Measurements from ENCODE around the gene WDR72.

The WDR72 gene

DNA sequence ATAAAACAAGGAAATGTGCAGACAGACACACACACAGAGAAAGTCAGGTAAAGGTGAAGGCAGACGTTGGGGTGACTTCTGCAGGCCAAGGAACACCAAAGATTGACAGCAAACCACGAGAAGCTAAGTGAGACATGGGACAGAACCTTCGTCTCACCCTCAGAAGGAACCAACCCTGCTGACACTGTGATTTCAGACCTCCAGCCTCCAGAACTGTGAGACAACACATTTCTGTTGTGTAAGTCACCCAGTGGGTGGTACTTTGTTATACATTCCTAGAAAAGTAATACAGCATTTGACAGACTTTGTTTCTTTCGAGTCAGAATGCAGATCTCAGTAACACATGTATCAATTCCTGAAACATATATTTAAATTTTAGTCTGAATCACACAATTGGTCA is 7.1 kb downstream of the WDR72 start:
- no peak overlapping the region for H3K4me3 ChIP-seq (ENCODE audit: low read length)
- no peak overlapping the region for H3K4me2 ChIP-seq (ENCODE audit: low read length)
- no peaks in the 10 kb centered on the region for H3K36me3 ChIP-seq (ENCODE audit: insufficient read depth, low read length)
- H3K4me1 ChIP-seq (ENCODE audit: control insufficient read depth, insufficient read depth, low read length): no peaks in the 10 kb centered on the region
- H3K9ac ChIP-seq (ENCODE audit: low read depth, low read length): no peak overlapping the region
- H3K9me3 ChIP-seq (replicated peaks; ENCODE audit: low read length): no peaks in the 10 kb centered on the region
- no peaks in the 10 kb centered on the region for H3K27me3 ChIP-seq (ENCODE audit: control insufficient read depth, insufficient read depth, low read length)

DNA sequence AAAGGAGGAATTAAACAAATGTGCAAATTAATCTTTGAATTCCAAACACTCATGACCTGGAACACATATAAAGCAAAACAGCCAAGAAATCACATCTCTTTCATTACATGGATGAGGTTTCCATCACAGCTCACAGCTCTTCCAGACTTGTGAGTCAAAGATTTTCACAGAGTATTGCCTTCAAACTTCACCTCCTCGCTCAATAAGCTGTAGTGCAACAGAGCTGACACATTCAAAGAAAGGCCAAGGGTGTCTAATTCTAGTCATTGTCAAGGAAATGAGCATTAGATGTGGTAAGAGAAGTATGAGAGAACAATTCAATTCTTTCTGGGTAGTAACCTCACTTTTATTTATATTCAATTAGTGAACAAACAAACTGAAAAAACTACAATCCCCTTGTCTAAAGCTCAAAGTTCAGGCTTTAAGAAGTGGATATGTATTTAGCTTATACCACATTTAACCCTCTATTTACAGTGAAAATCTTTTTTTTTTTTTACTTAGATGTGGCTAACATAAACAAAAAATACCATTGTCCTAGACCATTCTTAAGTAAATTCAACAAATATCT is 11.9 kb downstream of the WDR72 start:
- no peaks in the 10 kb centered on the region for H3K9me3 ChIP-seq (replicated peaks; ENCODE audit: low read length)
- no peak overlapping the region for H3K9ac ChIP-seq (ENCODE audit: low read depth, low read length)
- H3K4me1 ChIP-seq (ENCODE audit: control insufficient read depth, insufficient read depth, low read length): no peaks in the 10 kb centered on the region
- H3K4me3 ChIP-seq (ENCODE audit: low read length): no peak overlapping the region
- no peaks in the 10 kb centered on the region for H3K27me3 ChIP-seq (ENCODE audit: control insufficient read depth, insufficient read depth, low read length)
- no peaks in the 10 kb centered on the region for H3K36me3 ChIP-seq (ENCODE audit: insufficient read depth, low read length)
- H3K4me2 ChIP-seq (ENCODE audit: low read length): no peak overlapping the region

DNA sequence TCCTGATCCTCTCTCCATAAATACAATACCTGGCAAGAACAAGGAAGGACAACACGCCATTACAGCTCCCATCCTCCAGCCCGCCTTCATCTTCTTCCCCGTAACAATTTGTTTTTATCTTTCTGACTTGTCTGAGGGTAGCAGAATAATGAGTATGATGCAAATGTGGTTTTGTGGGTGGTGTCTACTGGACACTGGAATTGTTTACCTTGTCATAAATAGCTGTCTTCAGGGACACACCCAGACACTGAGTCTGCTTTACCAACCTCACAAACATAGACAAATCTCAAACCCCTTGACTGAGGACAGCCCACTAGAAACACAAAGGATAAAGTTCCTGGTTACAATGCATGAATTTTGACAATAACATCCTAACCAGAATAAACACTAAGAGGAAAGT is 13.4 kb downstream of the WDR72 start:
- no peak overlapping the region for H3K4me2 ChIP-seq (ENCODE audit: low read length)
- H3K9ac ChIP-seq (ENCODE audit: low read depth, low read length): no peak overlapping the region
- no peaks in the 10 kb centered on the region for H3K9me3 ChIP-seq (replicated peaks; ENCODE audit: low read length)
- no peaks in the 10 kb centered on the region for H3K27me3 ChIP-seq (ENCODE audit: control insufficient read depth, insufficient read depth, low read length)
- no peaks in the 10 kb centered on the region for H3K36me3 ChIP-seq (ENCODE audit: insufficient read depth, low read length)
- no peak overlapping the region for H3K4me3 ChIP-seq (ENCODE audit: low read length)
- no peaks in the 10 kb centered on the region for H3K4me1 ChIP-seq (ENCODE audit: control insufficient read depth, insufficient read depth, low read length)

DNA sequence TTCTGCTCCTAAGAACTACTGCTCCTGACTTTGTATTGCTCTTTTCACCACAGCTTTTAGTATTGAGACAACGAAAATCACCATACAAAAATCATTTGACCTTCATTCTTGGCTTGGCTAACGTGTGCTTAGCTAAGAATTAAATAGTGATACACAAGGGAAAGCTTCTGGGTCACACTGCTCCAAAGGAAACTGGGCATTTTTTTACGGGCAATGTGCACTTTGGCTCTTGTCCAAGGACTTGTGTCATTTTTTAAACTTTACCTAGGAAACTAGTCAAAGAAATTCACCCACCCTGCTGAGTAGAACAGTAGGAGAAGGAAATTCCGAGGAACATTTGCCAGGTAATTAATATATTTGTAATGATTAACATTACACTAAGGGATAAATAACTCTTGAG is 19.8 kb downstream of the WDR72 start:
- H3K27me3 ChIP-seq (ENCODE audit: control insufficient read depth, insufficient read depth, low read length): no peaks in the 10 kb centered on the region
- no peaks in the 10 kb centered on the region for H3K4me1 ChIP-seq (ENCODE audit: control insufficient read depth, insufficient read depth, low read length)
- no peak overlapping the region for H3K4me2 ChIP-seq (ENCODE audit: low read length)
- no peaks in the 10 kb centered on the region for H3K36me3 ChIP-seq (ENCODE audit: insufficient read depth, low read length)
- no peak overlapping the region for H3K4me3 ChIP-seq (ENCODE audit: low read length)
- H3K9ac ChIP-seq (ENCODE audit: low read depth, low read length): no peak overlapping the region
- H3K9me3 ChIP-seq (replicated peaks; ENCODE audit: low read length): no peaks in the 10 kb centered on the region

DNA sequence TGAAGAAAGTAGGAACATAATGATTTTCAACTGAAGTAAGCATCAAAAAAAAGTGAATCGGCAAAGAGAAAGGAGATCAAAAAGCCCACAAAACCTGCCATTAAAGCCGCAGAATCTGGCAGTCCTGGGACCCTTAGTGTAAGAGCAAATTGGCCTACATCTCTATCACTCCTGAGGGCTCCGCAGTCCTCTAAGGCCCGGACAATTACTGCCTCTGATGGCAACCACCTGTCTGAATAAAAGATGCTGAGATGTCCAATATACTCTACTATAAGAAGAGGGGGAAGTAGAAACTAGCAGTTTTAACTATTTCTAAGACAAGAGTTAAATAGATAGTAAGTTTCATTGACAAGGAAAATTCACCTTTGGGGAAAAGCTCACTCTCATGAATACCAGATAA is 20.3 kb downstream of the WDR72 start:
- Histone ChIP-seq H3K27me3 (ENCODE audit: control insufficient read depth, insufficient read depth, low read length) (no peaks in the 10 kb centered on the region), H3K4me2 (ENCODE audit: low read length) (no peak overlapping the region), H3K9ac (ENCODE audit: low read depth, low read length) (no peak overlapping the region), H3K36me3 (ENCODE audit: insufficient read depth, low read length) (no peaks in the 10 kb centered on the region), H3K4me1 (ENCODE audit: control insufficient read depth, insufficient read depth, low read length) (no peaks in the 10 kb centered on the region), H3K4me3 (ENCODE audit: low read length) (no peak overlapping the region), H3K9me3 (replicated peaks; ENCODE audit: low read length) (peaks cover 3% of the 10 kb centered on the region)

DNA sequence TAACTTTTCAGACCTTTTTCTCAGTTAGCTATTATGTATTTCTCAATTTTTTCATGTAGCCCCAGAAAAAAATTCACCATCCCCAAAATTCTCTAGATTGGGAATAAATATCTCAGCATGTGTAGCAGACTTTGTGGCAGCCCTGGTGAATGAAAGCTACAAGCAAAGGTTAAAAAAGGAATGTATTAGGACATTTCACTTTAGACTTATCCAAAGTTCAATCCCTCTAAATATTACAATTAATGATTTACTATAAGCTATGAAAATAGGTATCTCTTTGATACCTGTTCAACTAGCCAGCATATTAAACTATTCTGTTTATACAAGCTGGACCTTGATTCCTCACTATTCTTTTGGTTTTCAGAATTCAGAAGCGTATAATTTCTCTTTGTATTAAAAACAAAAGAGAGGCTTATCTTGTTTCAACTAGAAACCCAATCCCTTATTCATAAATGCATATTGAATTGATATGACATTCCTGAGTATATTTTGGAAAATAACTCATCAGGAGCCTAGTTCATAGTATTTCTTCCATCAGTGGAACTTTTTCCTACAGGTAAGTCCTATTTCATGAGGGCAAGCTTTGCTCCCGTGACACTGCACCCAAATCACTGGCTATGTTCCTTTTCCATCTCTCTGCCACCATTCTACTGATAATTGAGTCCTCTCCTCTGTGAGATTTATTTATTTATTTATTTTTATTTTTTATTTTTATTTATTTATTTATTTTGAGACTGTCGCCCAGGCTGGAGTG is 38.0 kb downstream of the WDR72 start:
- Histone ChIP-seq H3K36me3 (ENCODE audit: insufficient read depth, low read length) (no peaks in the 10 kb centered on the region), H3K9me3 (replicated peaks; ENCODE audit: low read length) (no peaks in the 10 kb centered on the region), H3K27me3 (ENCODE audit: control insufficient read depth, insufficient read depth, low read length) (no peaks in the 10 kb centered on the region)

DNA sequence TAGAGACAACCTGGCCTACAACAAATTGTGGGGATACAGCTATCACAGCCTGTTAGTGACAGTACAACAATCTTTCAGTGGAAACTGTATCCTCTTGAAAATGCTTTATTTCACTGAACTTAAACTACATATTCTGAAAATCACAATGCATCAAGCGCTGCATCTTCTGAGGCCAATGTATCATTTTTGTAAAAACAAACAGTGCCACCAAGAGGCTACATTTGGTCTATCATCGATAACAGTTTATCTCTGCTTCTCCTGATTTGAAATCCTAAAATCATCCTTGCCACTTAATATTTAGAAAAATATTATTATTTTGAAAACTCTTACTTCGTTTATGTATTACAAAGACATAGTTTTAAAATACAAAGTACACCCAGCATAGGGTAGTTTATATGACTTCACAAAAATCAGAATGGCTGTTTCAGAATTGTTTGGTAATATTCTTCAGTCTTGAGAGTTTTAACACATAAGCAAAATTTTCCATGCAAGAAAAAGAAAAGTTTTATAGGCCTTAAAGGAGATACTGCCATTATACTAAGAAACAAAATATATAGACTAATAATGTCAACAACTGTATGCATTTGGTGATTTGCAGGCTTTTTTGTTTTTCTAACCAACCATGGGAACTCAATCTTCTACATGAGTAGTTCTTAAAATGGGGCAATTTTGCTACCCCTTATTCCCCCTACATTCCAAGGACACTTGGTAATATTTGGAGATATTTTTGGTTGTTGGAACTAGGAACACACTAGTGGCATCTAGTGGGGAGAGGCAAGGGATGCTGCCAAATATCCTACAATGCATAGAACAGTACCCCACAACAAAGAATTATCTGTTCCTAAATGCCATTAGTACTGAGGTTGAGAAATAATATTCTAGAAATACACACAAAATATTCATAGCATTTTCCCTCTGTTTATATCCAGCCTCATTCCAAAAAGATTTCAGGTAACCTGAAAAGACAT is 42.3 kb downstream of the WDR72 start:
- no peak overlapping the region for H3K4me2 ChIP-seq (ENCODE audit: low read length)
- no peaks in the 10 kb centered on the region for H3K27me3 ChIP-seq (ENCODE audit: control insufficient read depth, insufficient read depth, low read length)
- no peaks in the 10 kb centered on the region for H3K9me3 ChIP-seq (replicated peaks; ENCODE audit: low read length)
- H3K4me1 ChIP-seq (ENCODE audit: control insufficient read depth, insufficient read depth, low read length): no peaks in the 10 kb centered on the region
- no peak overlapping the region for H3K9ac ChIP-seq (ENCODE audit: low read depth, low read length)
- H3K36me3 ChIP-seq (ENCODE audit: insufficient read depth, low read length): no peaks in the 10 kb centered on the region
- no peak overlapping the region for H3K4me3 ChIP-seq (ENCODE audit: low read length)

More for the DNA sequence above, 38.0 kb downstream of the WDR72 start:
- Histone ChIP-seq H3K4me1 (ENCODE audit: control insufficient read depth, insufficient read depth, low read length) (no peaks in the 10 kb centered on the region), H3K4me3 (ENCODE audit: low read length) (no peak overlapping the region), H3K9ac (ENCODE audit: low read depth, low read length) (no peak overlapping the region), H3K4me2 (ENCODE audit: low read length) (no peak overlapping the region)

DNA sequence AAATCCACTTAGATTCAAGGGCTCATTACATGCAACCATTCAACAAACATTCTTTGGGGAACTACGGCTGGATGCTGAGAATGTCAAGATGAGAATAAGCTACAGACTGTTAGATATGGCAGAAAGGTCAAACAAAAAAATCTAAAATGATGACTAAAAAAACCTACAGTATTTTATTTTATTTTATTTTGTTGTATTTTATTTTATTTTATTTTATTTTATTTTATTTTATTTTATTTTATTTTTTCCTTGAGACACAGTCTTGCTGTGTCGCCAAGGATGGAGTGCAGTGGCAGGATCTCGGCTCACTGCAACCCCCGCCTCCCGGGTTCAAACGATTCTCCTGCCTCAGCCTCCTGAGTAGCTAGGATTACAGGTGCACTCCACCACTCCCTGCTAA is 46.2 kb downstream of the WDR72 start:
- H3K4me2 ChIP-seq (ENCODE audit: low read length): no peak overlapping the region
- no peaks in the 10 kb centered on the region for H3K36me3 ChIP-seq (ENCODE audit: insufficient read depth, low read length)
- H3K9ac ChIP-seq (ENCODE audit: low read depth, low read length): no peak overlapping the region
- no peaks in the 10 kb centered on the region for H3K4me1 ChIP-seq (ENCODE audit: control insufficient read depth, insufficient read depth, low read length)
- no peaks in the 10 kb centered on the region for H3K27me3 ChIP-seq (ENCODE audit: control insufficient read depth, insufficient read depth, low read length)
- H3K9me3 ChIP-seq (replicated peaks; ENCODE audit: low read length): no peaks in the 10 kb centered on the region
- no peak overlapping the region for H3K4me3 ChIP-seq (ENCODE audit: low read length)

DNA sequence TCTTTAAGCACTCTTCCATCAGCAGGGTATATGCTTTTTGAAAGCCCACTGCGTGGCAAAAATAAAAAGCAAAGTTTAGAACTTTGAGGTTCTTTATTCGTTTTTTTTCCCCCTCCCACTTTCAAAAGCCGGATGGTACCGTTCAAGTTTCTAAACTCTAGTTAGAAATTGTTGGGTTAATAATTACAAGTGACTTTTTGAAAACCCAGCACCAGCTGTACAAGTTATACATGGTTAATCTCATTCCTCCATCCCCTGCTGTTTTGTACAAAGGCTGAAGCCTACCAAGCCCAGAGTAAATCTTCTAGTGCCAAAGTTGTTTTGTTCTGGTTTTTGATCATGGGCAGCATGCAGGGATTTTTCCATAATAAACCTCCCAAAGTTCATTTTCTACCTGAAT is 48.6 kb downstream of the WDR72 start:
- Histone ChIP-seq H3K4me2 (ENCODE audit: low read length) (no peak overlapping the region), H3K27me3 (ENCODE audit: control insufficient read depth, insufficient read depth, low read length) (no peaks in the 10 kb centered on the region), H3K9me3 (replicated peaks; ENCODE audit: low read length) (no peaks in the 10 kb centered on the region), H3K4me3 (ENCODE audit: low read length) (no peak overlapping the region), H3K4me1 (ENCODE audit: control insufficient read depth, insufficient read depth, low read length) (no peaks in the 10 kb centered on the region), H3K36me3 (ENCODE audit: insufficient read depth, low read length) (no peaks in the 10 kb centered on the region), H3K9ac (ENCODE audit: low read depth, low read length) (no peak overlapping the region)

DNA sequence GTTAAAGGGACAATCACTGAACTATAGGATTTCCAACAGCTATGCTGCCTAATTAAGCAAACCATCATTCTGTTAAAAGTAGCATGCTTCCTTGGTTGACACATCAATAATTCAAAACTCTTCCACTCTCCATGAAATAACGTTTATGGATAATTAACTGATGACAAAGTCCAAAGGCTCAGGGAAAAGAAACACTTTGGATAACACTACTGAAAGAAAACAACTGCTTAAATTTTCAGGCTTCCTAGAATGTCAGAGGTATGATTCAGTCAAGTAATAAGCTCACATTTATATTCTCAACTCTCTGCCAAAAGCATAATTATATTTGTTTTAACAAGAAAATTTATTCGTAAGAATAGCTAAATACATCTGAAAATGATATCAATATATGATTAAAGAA is 49.6 kb downstream of the WDR72 start:
- Histone ChIP-seq H3K9me3 (replicated peaks; ENCODE audit: low read length) (no peaks in the 10 kb centered on the region), H3K4me2 (ENCODE audit: low read length) (no peak overlapping the region), H3K4me3 (ENCODE audit: low read length) (no peak overlapping the region), H3K27me3 (ENCODE audit: control insufficient read depth, insufficient read depth, low read length) (no peaks in the 10 kb centered on the region), H3K4me1 (ENCODE audit: control insufficient read depth, insufficient read depth, low read length) (no peaks in the 10 kb centered on the region), H3K9ac (ENCODE audit: low read depth, low read length) (no peak overlapping the region), H3K36me3 (ENCODE audit: insufficient read depth, low read length) (no peaks in the 10 kb centered on the region)

DNA sequence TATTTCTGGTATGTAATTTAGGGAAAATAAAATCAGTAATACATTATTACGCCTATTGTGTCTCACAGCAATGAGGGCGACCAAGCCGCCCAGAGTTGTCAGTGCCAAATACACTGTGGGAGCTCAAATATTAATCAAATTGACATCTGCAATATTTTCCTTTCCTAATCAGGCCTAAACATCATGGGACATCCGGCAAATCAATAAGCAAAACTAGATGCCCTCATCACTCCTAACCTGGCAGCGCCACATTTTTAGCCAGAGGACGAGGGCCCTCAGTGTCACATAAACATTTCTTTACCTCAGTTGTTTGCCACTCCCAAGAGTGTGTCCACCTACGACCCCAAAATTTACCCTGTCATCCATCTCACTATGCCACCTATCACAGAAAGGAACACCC is 64.1 kb downstream of the WDR72 start:
- H3K36me3 ChIP-seq (ENCODE audit: insufficient read depth, low read length): no peaks in the 10 kb centered on the region
- no peak overlapping the region for H3K9ac ChIP-seq (ENCODE audit: low read depth, low read length)
- H3K27me3 ChIP-seq (ENCODE audit: control insufficient read depth, insufficient read depth, low read length): no peaks in the 10 kb centered on the region
- H3K4me2 ChIP-seq (ENCODE audit: low read length): no peak overlapping the region
- H3K4me1 ChIP-seq (ENCODE audit: control insufficient read depth, insufficient read depth, low read length): no peaks in the 10 kb centered on the region
- peaks cover 4% of the 10 kb centered on the region for H3K9me3 ChIP-seq (replicated peaks; ENCODE audit: low read length)
- no peak overlapping the region for H3K4me3 ChIP-seq (ENCODE audit: low read length)
